GM23248 (cell line): ENCODE data around the gene FAM98B. TPM values are rescaled to one million over a fixed set of nuclear protein-coding genes. Genes with fewer than 3 reads are reported as not detected.
A peak's percentile ranks its signal among the peaks of the same experiment; 100 is the strongest.

Source experiments
- DNase-seq: peaks from one replicate; pipeline ENCODE4 v3.0.0-alpha.2; 2015
- H2AFZ ChIP-seq: fragments of 200-600 bp; sonication (generic); 2 replicates; pipeline ENCODE4 v1.6.1; 2016; ENCODE audit warnings: antibody characterized with exemption
- H3F3A ChIP-seq: fragments of 200-600 bp; sonication (generic); 2 replicates; pipeline ENCODE4 v1.6.1; 2016; ENCODE audit warnings: mild to moderate bottlenecking, antibody characterized with exemption, mixed run types; ENCODE audit not compliant: insufficient read depth
- H3K27ac ChIP-seq: fragments of 200-600 bp; sonication (generic); 2 replicates; pipeline ENCODE4 v1.5.1; 2016; ENCODE audit warnings: mild to moderate bottlenecking
- H3K27me3 ChIP-seq: fragments of 200-600 bp; sonication (generic); replicated peaks from 2 replicates; pipeline ENCODE4 v1.6.1; 2016; ENCODE audit warnings: mild to moderate bottlenecking; ENCODE audit not compliant: insufficient read depth
- H3K36me3 ChIP-seq: fragments of 200-600 bp; sonication (generic); 2 replicates; pipeline ENCODE4 v1.6.1; 2016; ENCODE audit warnings: low read depth, mild to moderate bottlenecking
- H3K4me1 ChIP-seq: fragments of 200-600 bp; sonication (generic); 2 replicates; pipeline ENCODE4 v1.6.1; 2016; ENCODE audit warnings: mild to moderate bottlenecking; ENCODE audit not compliant: insufficient read depth
- H3K4me2 ChIP-seq: fragments of 200-600 bp; sonication (generic); one replicate; pipeline ENCODE4 v1.6.1; 2016; ENCODE audit warnings: mild to moderate bottlenecking; ENCODE audit not compliant: unreplicated experiment
- H3K4me3 ChIP-seq: fragments of 200-600 bp; sonication (generic); 2 replicates; pipeline ENCODE4 v1.5.1; 2016; ENCODE audit warnings: mild to moderate bottlenecking
- H3K79me2 ChIP-seq: fragments of 200-600 bp; sonication (generic); 2 replicates; pipeline ENCODE4 v1.6.1; 2016; ENCODE audit warnings: mild to moderate bottlenecking; ENCODE audit not compliant: insufficient read depth
- H3K9ac ChIP-seq: fragments of 200-600 bp; sonication (generic); 2 replicates; pipeline ENCODE4 v1.6.1; 2016; ENCODE audit warnings: mild to moderate bottlenecking
- H3K9me2 ChIP-seq: fragments of 200-600 bp; sonication (generic); 2 replicates; pipeline ENCODE4 v1.6.1; 2016; ENCODE audit warnings: mixed run types, mild to moderate bottlenecking, moderate library complexity; ENCODE audit not compliant: insufficient read depth
- H3K9me3 ChIP-seq: fragments of 200-600 bp; sonication (generic); one replicate; pipeline ENCODE4 v1.6.1; 2017; ENCODE audit warnings: low read depth
- H4K20me1 ChIP-seq: fragments of 200-600 bp; sonication (generic); 2 replicates; pipeline ENCODE4 v1.6.0; 2016; ENCODE audit not compliant: insufficient read depth
- EZH2 ChIP-seq: fragments of 200-600 bp; sonication (generic); IDR thresholded peaks from 2 replicates; pipeline ENCODE4 v1.6.1; 2018; ENCODE audit warnings: antibody characterized with exemption, mild to moderate bottlenecking; ENCODE audit not compliant: insufficient read depth, poor library complexity, severe bottlenecking
- EZH2phosphoT487 ChIP-seq: fragments of 200-600 bp; sonication (generic); IDR thresholded peaks from 2 replicates; pipeline ENCODE4 v1.6.1; 2018; ENCODE audit warnings: antibody characterized with exemption, moderate library complexity, mild to moderate bottlenecking, low read depth; ENCODE audit not compliant: insufficient read depth
- WGBS, 2 experiments: methylation state at CpG; one replicate each; pipeline ENCODE4 v1.1.6; 2015 to 2017; ENCODE audit warnings: low lambda C conversion rate in 2 of 2, low coverage in 1 of 2; ENCODE audit errors: missing lambda C conversion rate in 2 of 2; 5-methylcytosine and 5-hydroxymethylcytosine counted together
- in situ Hi-C: fragments of 300-500 bp; cut with MboI; formaldehyde crosslinking; loops from 2 replicates; pipeline ENCODE4 v1.15.0; 2020
- polyA plus RNA-seq: library from polyadenylated mRNA; unstranded; fragments of >200 nt; fragmentation: Nextera tagmentation; extraction: Ambion mirVana; gene quantifications from 2 replicates; pipeline ENCODE4 v1.2.1, GENCODE V29; 2016
- total RNA-seq: library from RNA; depleted of rRNA; stranded (reverse); fragments of >200 nt; shearing (Covaris generic); gene quantifications from 2 replicates; pipeline ENCODE4 v1.2.3, GENCODE V29; 2014

The FAM98B gene
- total and polyA plus RNA-seq, 2 experiments from 2014 or later: 1.8 to 4.2 TPM

GRCh38 chr15:38438031-38438986 is 15.6 kb upstream of the FAM98B start:
- in situ Hi-C loops: no loop called here
- 60 to 64% methylated on average over 2 of the region's 2 CpGs for WGBS, 2 experiments
- no peak for DNase-seq

GRCh38 chr15:38440353-38441129 is 13.4 kb upstream of the FAM98B start:
- Histone ChIP-seq H2AFZ (peak overlapping the region; percentile 54; the same call in 1 of the 2 replicates), H3K79me2 (no peaks in the 10 kb centered on the region), H3K27ac (no peak overlapping the region), H4K20me1 (no peaks in the 10 kb centered on the region), H3K27me3 (no peaks in the 10 kb centered on the region), H3K4me1 (no peaks in the 10 kb centered on the region), H3K4me3 (no peak overlapping the region), H3K9ac (no peak overlapping the region), H3K4me2 (no peak overlapping the region), H3K9me2 (no peaks in the 10 kb centered on the region), H3K36me3 (no peaks in the 10 kb centered on the region), H3F3A (no peaks in the 10 kb centered on the region), H3K9me3 (no peaks in the 10 kb centered on the region)
- no peak for TF ChIP-seq EZH2
- no peak for TF ChIP-seq EZH2phosphoT487
- in situ Hi-C loops: no loop called here
- WGBS, 2 experiments: 20 to 28% methylated on average over 8 to 9 of the region's 9 CpGs
- DNase-seq: peak; percentile 60

More at GRCh38 chr15:38438031-38438986, 15.6 kb upstream of the FAM98B start:
- Histone ChIP-seq H3K9ac (no peak overlapping the region), H3F3A (no peaks in the 10 kb centered on the region), H3K4me3 (no peak overlapping the region), H3K9me2 (no peaks in the 10 kb centered on the region), H3K9me3 (no peaks in the 10 kb centered on the region), H3K27ac (no peak overlapping the region), H4K20me1 (no peaks in the 10 kb centered on the region), H2AFZ (no peak overlapping the region), H3K27me3 (no peaks in the 10 kb centered on the region), H3K36me3 (no peaks in the 10 kb centered on the region), H3K4me2 (no peak overlapping the region), H3K79me2 (no peaks in the 10 kb centered on the region), H3K4me1 (no peaks in the 10 kb centered on the region)
- TF ChIP-seq EZH2phosphoT487: no peak
- TF ChIP-seq EZH2: no peak

- no peak overlapping the region for H2AFZ ChIP-seq
- no peaks in the 10 kb centered on the region for H4K20me1 ChIP-seq
- 76 to 77% methylated on average over 3 of the region's 3 CpGs for WGBS, 2 experiments
- H3K4me2 ChIP-seq: no peak overlapping the region
- H3K9me2 ChIP-seq: no peaks in the 10 kb centered on the region
- no peaks in the 10 kb centered on the region for H3K79me2 ChIP-seq
- H3K9me3 ChIP-seq: no peaks in the 10 kb centered on the region
- no peaks in the 10 kb centered on the region for H3K27me3 ChIP-seq
- H3K9ac ChIP-seq: no peak overlapping the region
- DNase-seq: no peak
- H3K4me3 ChIP-seq: no peak overlapping the region
- H3K36me3 ChIP-seq: no peaks in the 10 kb centered on the region
- H3K4me1 ChIP-seq: no peaks in the 10 kb centered on the region
- in situ Hi-C loops: no loop called here
- no peak for TF ChIP-seq EZH2
- TF ChIP-seq EZH2phosphoT487: no peak
- no peaks in the 10 kb centered on the region for H3F3A ChIP-seq
- no peak overlapping the region for H3K27ac ChIP-seq
Observed at GRCh38 chr15:38441130-38441519, 12.8 kb upstream of the FAM98B start.

- H3K4me2 ChIP-seq: peak overlapping the region; percentile 88
- H3K4me1 ChIP-seq: peaks cover 13% of the 10 kb centered on the region
- WGBS, 2 experiments: 1% methylated on average over 12 of the region's 12 CpGs
- TF ChIP-seq EZH2 (no peak), EZH2phosphoT487 (no peak)
- DNase-seq: peak; percentile 41
- in situ Hi-C loops: no loop called here
- no peaks in the 10 kb centered on the region for H3F3A ChIP-seq
- H3K79me2 ChIP-seq: peaks cover 53% of the 10 kb centered on the region
- peak overlapping the region; percentile 88 for H3K4me3 ChIP-seq
- H3K9me2 ChIP-seq: no peaks in the 10 kb centered on the region
- no peaks in the 10 kb centered on the region for H3K36me3 ChIP-seq
- no peaks in the 10 kb centered on the region for H4K20me1 ChIP-seq
- H3K27ac ChIP-seq: peak overlapping the region; percentile 77
- peak overlapping the region; percentile 94 for H3K9ac ChIP-seq
- H3K9me3 ChIP-seq: no peaks in the 10 kb centered on the region
- no peaks in the 10 kb centered on the region for H3K27me3 ChIP-seq
- peak overlapping the region; percentile 99 for H2AFZ ChIP-seq
Observed at GRCh38 chr15:38454696-38455090, 766 bp downstream of the FAM98B start.
